CD8-positive, alpha-beta memory T cell (primary cell): Measurements from ENCODE around the gene TNFRSF12A. TPM values are rescaled to one million over a fixed set of nuclear protein-coding genes. Genes with fewer than 3 reads are reported as not detected.

ENCODE experiments used
- CTCF ChIA-PET: fragments of 350-600 bp; sonication (Branson Sonifier 250); formaldehyde crosslinking; loops from one replicate; lab custom pipeline; 2021; ENCODE audit warnings: antibody characterized with exemption; lab: Charles Lee
- POLR2A ChIA-PET: fragments of 350-600 bp; sonication (Branson Sonifier 250); formaldehyde crosslinking; loops from one replicate; lab custom pipeline; 2021; ENCODE audit warnings: antibody characterized with exemption; lab: Charles Lee
- DNase-seq, 5 donors: peaks; one replicate each; pipeline versions ENCODE4 v3.0.0 to v3.0.0-alpha.2; 2020 to 2022; ENCODE audit warnings: mixed read lengths in 1 of 5
- H3K27ac ChIP-seq: one replicate; pipeline ENCODE4 v1.7.0; 2013; ENCODE audit warnings: low read depth, mild to moderate bottlenecking, low read length, moderate library complexity
- H3K27me3 ChIP-seq: 2 replicates; pipeline ENCODE4 v1.7.0; 2013; ENCODE audit warnings: low read length, mild to moderate bottlenecking; ENCODE audit not compliant: insufficient read depth, poor library complexity, severe bottlenecking
- H3K36me3 ChIP-seq: 2 replicates; pipeline ENCODE4 v1.7.0; 2013; ENCODE audit warnings: mild to moderate bottlenecking, low read length, moderate library complexity; ENCODE audit not compliant: insufficient read depth
- H3K4me1 ChIP-seq: 2 replicates; pipeline ENCODE4 v1.7.0; 2013; ENCODE audit warnings: mild to moderate bottlenecking, low read length, moderate library complexity; ENCODE audit not compliant: insufficient read depth
- H3K4me3 ChIP-seq: 2 replicates; pipeline ENCODE4 v1.7.0; 2013; ENCODE audit warnings: mild to moderate bottlenecking, low read length
- H3K9me3 ChIP-seq: 2 replicates; pipeline ENCODE4 v1.7.0; 2013; ENCODE audit warnings: mild to moderate bottlenecking, low read length
- H3K27ac Mint-ChIP-seq, 8 donors: one replicate each; pipeline ENCODE4 v1.8.0; 2020 to 2021; ENCODE audit warnings: mixed read lengths in 8 of 8, mild to moderate bottlenecking in 6 of 8, inconsistent platforms in 3 of 8, moderate library complexity in 3 of 8
- H3K27me3 Mint-ChIP-seq, 2 donors: one replicate each; pipeline ENCODE4 v1.8.0; 2020 to 2021; ENCODE audit warnings: mixed read lengths in 2 of 2, mild to moderate bottlenecking in 1 of 2, moderate library complexity in 1 of 2
- H3K36me3 Mint-ChIP-seq, 3 donors: one replicate each; pipeline ENCODE4 v1.8.0; 2020 to 2021; ENCODE audit warnings: mixed read lengths in 3 of 3, inconsistent platforms in 1 of 3, mild to moderate bottlenecking in 1 of 3
- H3K4me1 Mint-ChIP-seq, 3 donors: one replicate each; pipeline ENCODE4 v1.8.0; 2020 to 2021; ENCODE audit warnings: mixed read lengths in 3 of 3, inconsistent platforms in 1 of 3, mild to moderate bottlenecking in 1 of 3
- H3K4me3 Mint-ChIP-seq, 7 donors: one replicate each; pipeline ENCODE4 v1.8.0; 2020 to 2021; ENCODE audit warnings: mixed read lengths in 7 of 7, mild to moderate bottlenecking in 6 of 7, moderate library complexity in 4 of 7, inconsistent platforms in 2 of 7
- H3K9me3 Mint-ChIP-seq, 5 donors: one replicate each; pipeline ENCODE4 v1.8.0; 2020 to 2022; ENCODE audit warnings: mixed read lengths in 5 of 5, mild to moderate bottlenecking in 3 of 5, moderate library complexity in 2 of 5, inconsistent platforms in 1 of 5
- polyA plus RNA-seq: library from polyadenylated mRNA; unstranded; fragments of 300-500 nt; fragmentation: Illumina TruSeq; gene quantifications from one replicate; pipeline ENCODE4 v1.2.3, GENCODE V29; 2021
- total RNA-seq, 2 experiments: library from RNA; stranded (reverse); gene quantifications; one replicate each; pipeline ENCODE4 v1.2.3, GENCODE V29; 2021

The TNFRSF12A gene
- total and polyA plus RNA-seq, 3 experiments from 2014 or later, result 2.1 to 4.5 (median 3.7) TPM

DNA sequence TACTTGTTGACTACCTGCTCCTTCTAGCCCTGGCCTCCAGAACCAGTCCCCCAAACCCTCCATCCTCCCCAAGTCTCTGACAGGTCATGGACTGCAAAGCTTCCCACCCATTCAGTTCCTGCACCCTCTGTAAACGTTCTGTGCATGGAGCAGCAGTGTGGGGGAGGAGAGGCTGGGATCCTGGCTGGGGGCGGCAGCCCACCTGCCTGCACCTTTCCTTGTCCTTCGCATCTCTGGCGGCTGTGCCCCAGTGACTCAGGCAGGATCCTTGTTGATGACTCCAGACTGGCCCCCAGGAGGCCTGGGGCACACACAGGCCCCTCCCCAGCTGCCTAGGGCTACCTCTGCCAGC, 38.3 kb upstream of the TNFRSF12A start:
- Mint-ChIP-seq H3K4me3 (peak overlapping the region; percentile 61 to 84 (median 77)), H3K36me3 (no peaks in the 10 kb centered on the region), H3K4me1 (peaks cover 4 to 18% (median 12%) of the 10 kb centered on the region in 3 donors), H3K27ac (peak overlapping the region in 6 of 8 donors; percentile 10 to 96 (median 80)), H3K27me3 (peaks cover 3 to 4% of the 10 kb centered on the region in 2 donors), H3K9me3 (no peaks in the 10 kb centered on the region)
- no peak overlapping the region for H3K4me3 ChIP-seq
- no peak for DNase-seq
- H3K27ac ChIP-seq, result peak overlapping the region; percentile 81
- no peaks in the 10 kb centered on the region for H3K36me3 ChIP-seq
- peaks cover 8% of the 10 kb centered on the region for H3K4me1 ChIP-seq
- ChIA-PET CTCF (interaction anchor here (0.9 to 1.5 kb wide), 3 partner anchors 13 to 26 kb away, joined by 3 to 5 read pairs (median 4); partner anchors contain the start of gene PAQR4), POLR2A (interaction anchor here (2.1 kb wide), 1 partner anchor 70 kb away, joined by 5 read pairs; the partner anchor contains the start of gene FLYWCH1)
- no peaks in the 10 kb centered on the region for H3K9me3 ChIP-seq
- H3K27me3 ChIP-seq, result no peaks in the 10 kb centered on the region

- Histone ChIP-seq H3K36me3 (no peaks in the 10 kb centered on the region), H3K4me3 (no peak overlapping the region), H3K27me3 (no peaks in the 10 kb centered on the region), H3K27ac (no peak overlapping the region), H3K9me3 (no peaks in the 10 kb centered on the region), H3K4me1 (peaks cover 8% of the 10 kb centered on the region)
- Mint-ChIP-seq H3K4me3 (peak overlapping the region in 3 of 7 donors; percentile 77 to 84 (median 77)), H3K27ac (peak overlapping the region in 1 of 8 donors; percentile 25), H3K4me1 (peaks cover 4 to 18% (median 12%) of the 10 kb centered on the region in 3 donors), H3K9me3 (no peaks in the 10 kb centered on the region), H3K36me3 (no peaks in the 10 kb centered on the region), H3K27me3 (peaks cover 0 to 3% of the 10 kb centered on the region in 2 donors)
- ChIA-PET POLR2A (no interaction called here), CTCF (interaction anchor here (0.9 to 1.5 kb wide), 6 partner anchors 10 to 25 kb away, joined by 3 to 5 read pairs (median 4); no protein-coding TSS in a partner anchor)
- DNase-seq, result no peak
Measured at GRCh38 chr16:2982402-2982801, 37.8 kb upstream of the TNFRSF12A start.

DNA sequence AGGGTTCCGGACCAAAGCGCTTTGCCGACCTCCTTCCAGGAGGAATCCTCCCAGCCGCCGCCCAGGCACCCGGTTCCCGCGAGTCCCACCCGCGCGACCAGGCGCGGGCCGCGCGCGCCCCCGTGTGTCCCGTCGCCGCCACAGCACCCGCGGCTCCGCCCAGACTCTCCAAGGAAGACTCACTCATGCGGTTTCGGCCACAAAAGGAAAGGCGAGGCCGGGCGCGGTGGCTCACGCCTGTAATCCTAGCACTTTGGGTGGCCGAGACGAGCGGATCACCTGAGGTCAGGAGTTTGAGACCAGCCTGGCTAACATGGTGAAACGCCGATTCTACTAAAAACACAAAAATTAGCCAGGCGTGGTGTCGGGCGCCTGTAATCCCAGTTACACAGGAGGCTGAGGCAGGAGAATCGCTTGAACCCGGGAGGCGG, 36.4 kb upstream of the TNFRSF12A start:
- H3K27me3 Mint-ChIP-seq, result peaks cover 0 to 3% of the 10 kb centered on the region in 2 donors
- H3K4me1 ChIP-seq, result peaks cover 8% of the 10 kb centered on the region
- no peaks in the 10 kb centered on the region for H3K36me3 ChIP-seq
- H3K4me3 Mint-ChIP-seq, result peak overlapping the region in 3 of 7 donors; percentile 19 to 48 (median 29)
- peak; percentile 28 to 71 (median 63) for DNase-seq
- CTCF ChIA-PET, result interaction anchor here (0.8 to 1.2 kb wide), 5 partner anchors 16 to 39 kb away, joined by 3 to 7 read pairs (median 3); no protein-coding TSS in a partner anchor
- no peaks in the 10 kb centered on the region for H3K9me3 ChIP-seq
- POLR2A ChIA-PET, result no interaction called here
- no peaks in the 10 kb centered on the region for H3K36me3 Mint-ChIP-seq
- H3K27ac ChIP-seq, result no peak overlapping the region
- H3K27me3 ChIP-seq, result no peaks in the 10 kb centered on the region
- H3K4me1 Mint-ChIP-seq, result peaks cover 4 to 18% (median 12%) of the 10 kb centered on the region in 3 donors
- no peak overlapping the region for H3K27ac Mint-ChIP-seq
- H3K4me3 ChIP-seq, result no peak overlapping the region
- no peaks in the 10 kb centered on the region for H3K9me3 Mint-ChIP-seq

DNA sequence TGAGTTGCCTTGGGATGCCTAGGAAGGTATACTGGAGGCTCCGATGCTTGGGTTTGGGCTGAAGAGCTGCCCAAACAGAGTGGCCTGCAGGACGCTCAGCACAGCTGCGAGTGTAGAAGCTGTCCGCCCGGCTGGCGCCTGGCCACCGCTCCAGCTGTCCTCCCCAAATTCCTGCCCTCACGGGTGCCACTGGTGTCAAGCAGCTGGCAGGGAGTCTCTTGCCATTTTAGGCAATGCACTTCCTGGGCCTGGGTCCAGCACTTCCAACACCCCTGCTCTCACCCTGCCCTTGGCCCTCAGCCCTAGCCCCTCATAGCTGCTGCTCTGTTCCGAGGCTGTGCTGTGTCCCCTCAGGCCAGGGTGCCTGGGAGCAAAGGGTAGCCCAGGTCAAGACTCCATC, 34.7 kb upstream of the TNFRSF12A start:
- Histone ChIP-seq H3K27ac (no peak overlapping the region), H3K4me1 (no peaks in the 10 kb centered on the region), H3K36me3 (no peaks in the 10 kb centered on the region), H3K9me3 (no peaks in the 10 kb centered on the region), H3K4me3 (no peak overlapping the region), H3K27me3 (no peaks in the 10 kb centered on the region)
- H3K9me3 Mint-ChIP-seq, result no peaks in the 10 kb centered on the region
- ChIA-PET POLR2A (no interaction called here), CTCF (interaction anchor here (1.2 to 1.3 kb wide), 2 partner anchors 11 to 18 kb away, joined by 3 read pairs; no protein-coding TSS in a partner anchor)
- no peaks in the 10 kb centered on the region for H3K36me3 Mint-ChIP-seq
- H3K27me3 Mint-ChIP-seq, result peaks cover 1 to 3% of the 10 kb centered on the region in 2 donors
- DNase-seq, result no peak
- peaks cover 4 to 15% (median 12%) of the 10 kb centered on the region in 3 donors for H3K4me1 Mint-ChIP-seq
- H3K4me3 Mint-ChIP-seq, result no peak overlapping the region
- H3K27ac Mint-ChIP-seq, result no peak overlapping the region

GRCh38 chr16:2985893-2986355, 34.2 kb upstream of the TNFRSF12A start:
- no peaks in the 10 kb centered on the region for H3K9me3 ChIP-seq
- Mint-ChIP-seq H3K9me3 (no peaks in the 10 kb centered on the region), H3K36me3 (no peaks in the 10 kb centered on the region), H3K27me3 (peaks cover 3 to 4% of the 10 kb centered on the region in 2 donors), H3K27ac (no peak overlapping the region), H3K4me1 (peaks cover 4 to 13% (median 9%) of the 10 kb centered on the region in 3 donors), H3K4me3 (no peak overlapping the region)
- no peak overlapping the region for H3K27ac ChIP-seq
- DNase-seq, result no peak
- H3K27me3 ChIP-seq, result no peaks in the 10 kb centered on the region
- ChIA-PET CTCF (no interaction called here), POLR2A (no interaction called here)
- H3K36me3 ChIP-seq, result no peaks in the 10 kb centered on the region
- H3K4me3 ChIP-seq, result no peak overlapping the region
- no peaks in the 10 kb centered on the region for H3K4me1 ChIP-seq

DNA sequence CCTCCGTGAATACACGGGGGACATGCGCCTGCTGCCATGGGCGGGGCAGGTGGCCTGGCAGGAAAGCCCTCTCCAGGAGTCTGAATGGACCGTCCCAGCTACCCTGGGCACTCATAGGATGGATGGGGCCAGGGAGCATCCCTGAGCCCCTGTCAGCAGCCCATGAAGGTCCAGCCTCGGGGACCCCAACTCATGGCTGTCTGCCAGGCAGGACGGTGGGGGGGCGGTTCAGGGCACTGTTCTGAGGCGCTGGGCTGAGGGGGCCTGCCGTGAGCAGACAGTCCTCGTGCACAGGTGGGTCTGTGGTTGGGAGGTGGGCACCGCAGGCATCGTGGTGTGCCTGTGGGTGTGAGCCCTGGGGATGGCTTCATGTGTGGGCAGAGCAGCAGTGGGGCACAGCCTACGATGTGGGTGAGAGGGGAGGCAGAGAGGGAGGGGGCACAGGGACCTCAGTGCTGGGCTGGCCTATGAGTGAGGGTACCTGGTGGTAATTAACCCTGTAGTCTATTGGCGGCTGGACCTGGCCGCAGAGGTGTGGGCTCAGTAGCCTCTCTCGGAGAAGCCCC, 33.5 kb upstream of the TNFRSF12A start:
- Mint-ChIP-seq H3K4me3 (no peak overlapping the region), H3K9me3 (no peaks in the 10 kb centered on the region), H3K27me3 (peaks cover 3 to 4% of the 10 kb centered on the region in 2 donors), H3K27ac (no peak overlapping the region), H3K36me3 (no peaks in the 10 kb centered on the region), H3K4me1 (peaks cover under 1 to 11% (median 3%) of the 10 kb centered on the region in 3 donors)
- no peaks in the 10 kb centered on the region for H3K4me1 ChIP-seq
- no peak for DNase-seq
- ChIA-PET POLR2A (no interaction called here), CTCF (no interaction called here)
- H3K9me3 ChIP-seq, result no peaks in the 10 kb centered on the region
- no peak overlapping the region for H3K27ac ChIP-seq
- H3K36me3 ChIP-seq, result no peaks in the 10 kb centered on the region
- no peaks in the 10 kb centered on the region for H3K27me3 ChIP-seq
- H3K4me3 ChIP-seq, result no peak overlapping the region

DNA sequence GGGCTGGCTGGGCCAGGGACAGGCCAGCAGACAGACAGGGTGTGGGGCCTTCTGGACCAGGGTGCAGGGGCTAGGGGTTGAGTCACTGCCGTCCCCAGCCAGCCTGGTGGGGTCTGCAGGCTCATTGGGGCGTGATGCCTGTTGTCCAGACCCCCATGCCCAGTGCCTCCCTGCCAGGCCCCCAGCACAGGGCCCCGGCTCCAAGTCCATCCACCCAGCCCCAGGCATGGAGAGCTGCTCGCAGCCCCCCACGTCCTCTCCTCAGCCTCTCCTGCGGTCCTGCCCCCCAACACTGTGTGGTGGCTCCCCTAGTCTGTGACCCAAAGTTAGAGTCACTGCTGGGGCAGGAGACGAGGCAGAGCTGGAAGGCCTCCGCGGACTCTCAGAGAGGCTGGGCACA, 32.9 kb upstream of the TNFRSF12A start:
- H3K9me3 Mint-ChIP-seq, result no peaks in the 10 kb centered on the region
- H3K4me3 Mint-ChIP-seq, result no peak overlapping the region
- no peaks in the 10 kb centered on the region for H3K4me1 ChIP-seq
- H3K27ac Mint-ChIP-seq, result no peak overlapping the region
- no peaks in the 10 kb centered on the region for H3K36me3 ChIP-seq
- H3K4me1 Mint-ChIP-seq, result peaks cover 0 to 8% (median 0%) of the 10 kb centered on the region in 3 donors
- DNase-seq, result no peak
- POLR2A ChIA-PET, result no interaction called here
- H3K4me3 ChIP-seq, result no peak overlapping the region
- no peaks in the 10 kb centered on the region for H3K9me3 ChIP-seq
- peaks cover 3 to 4% of the 10 kb centered on the region in 2 donors for H3K27me3 Mint-ChIP-seq
- no peaks in the 10 kb centered on the region for H3K36me3 Mint-ChIP-seq
- no peaks in the 10 kb centered on the region for H3K27me3 ChIP-seq
- CTCF ChIA-PET, result no interaction called here
- no peak overlapping the region for H3K27ac ChIP-seq

DNA sequence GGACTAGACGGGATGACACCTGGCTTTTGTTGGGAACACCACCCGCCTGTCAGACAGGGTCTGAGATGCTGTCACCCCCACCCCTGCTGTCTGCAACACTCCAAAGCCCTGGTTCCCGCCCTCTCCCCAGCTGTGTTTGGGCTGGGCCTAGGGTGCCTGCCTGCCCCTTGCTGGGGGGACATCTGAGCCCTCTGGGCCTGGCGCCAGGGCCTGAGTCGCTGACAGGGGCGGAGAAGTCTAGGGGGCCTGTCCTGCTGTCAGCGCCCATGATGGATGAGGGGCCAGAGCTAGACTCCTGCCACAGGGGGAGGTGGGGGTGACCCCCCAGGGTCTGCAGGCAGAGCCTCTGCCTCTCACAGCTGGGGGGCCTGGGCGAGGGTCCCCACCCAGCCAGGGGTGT, 32.3 kb upstream of the TNFRSF12A start:
- Histone ChIP-seq H3K36me3 (no peaks in the 10 kb centered on the region), H3K9me3 (no peaks in the 10 kb centered on the region), H3K27me3 (no peaks in the 10 kb centered on the region), H3K4me1 (no peaks in the 10 kb centered on the region), H3K4me3 (no peak overlapping the region), H3K27ac (no peak overlapping the region)
- H3K36me3 Mint-ChIP-seq, result no peaks in the 10 kb centered on the region
- H3K27me3 Mint-ChIP-seq, result peaks cover 3 to 4% of the 10 kb centered on the region in 2 donors
- CTCF ChIA-PET, result no interaction called here
- H3K4me1 Mint-ChIP-seq, result peaks cover 0 to 5% (median 0%) of the 10 kb centered on the region in 3 donors
- POLR2A ChIA-PET, result no interaction called here
- no peak overlapping the region for H3K27ac Mint-ChIP-seq
- DNase-seq, result no peak
- H3K9me3 Mint-ChIP-seq, result no peaks in the 10 kb centered on the region
- no peak overlapping the region for H3K4me3 Mint-ChIP-seq
